Mesendoderm (in vitro differentiated cells): Measurements from ENCODE around the gene MYO18B.

Source experiments
- DNase-seq: peaks from one replicate; pipeline ENCODE4 v3.0.0; 2013
- H2AK5ac ChIP-seq: 2 replicates; pipeline ENCODE4 v1.6.1; 2013; ENCODE audit warnings: low read length, inconsistent platforms
- H2BK120ac ChIP-seq: 2 replicates; pipeline ENCODE4 v1.6.1; 2013; ENCODE audit warnings: low read depth, mild to moderate bottlenecking, low read length, moderate library complexity, mixed read lengths
- H2BK15ac ChIP-seq: replicated peaks from 2 replicates; pipeline ENCODE4 v1.6.1; 2013; ENCODE audit warnings: low read depth, mild to moderate bottlenecking, moderate library complexity
- H2BK5ac ChIP-seq: 2 replicates; pipeline ENCODE4 v1.6.1; 2013; ENCODE audit warnings: low read length, inconsistent platforms
- H3K18ac ChIP-seq: 2 replicates; pipeline ENCODE4 v1.6.1; 2013; ENCODE audit warnings: mild to moderate bottlenecking, low read length, mixed read lengths
- H3K23ac ChIP-seq: one replicate; pipeline ENCODE4 v1.6.1; 2013; ENCODE audit warnings: low read length
- H3K27ac ChIP-seq: 2 replicates; pipeline ENCODE4 v1.5.1; 2013; ENCODE audit warnings: low read depth, mild to moderate bottlenecking, inconsistent platforms, low read length, moderate library complexity
- H3K27me3 ChIP-seq: 2 replicates; pipeline ENCODE4 v1.6.1; 2013; ENCODE audit warnings: low read length, control low read depth, mild to moderate bottlenecking, inconsistent platforms; ENCODE audit not compliant: insufficient read depth, poor library complexity
- H3K36me3 ChIP-seq: 2 replicates; pipeline ENCODE4 v1.6.1; 2013; ENCODE audit warnings: low read length, inconsistent platforms; ENCODE audit not compliant: control insufficient read depth, insufficient read depth
- H3K4ac ChIP-seq: one replicate; pipeline ENCODE4 v1.6.1; 2013; ENCODE audit warnings: low read depth, mild to moderate bottlenecking, low read length, moderate library complexity
- H3K4me1 ChIP-seq: 2 replicates; pipeline ENCODE4 v1.6.1; 2013; ENCODE audit warnings: low read depth, low read length, inconsistent platforms; ENCODE audit not compliant: control insufficient read depth
- H3K4me2 ChIP-seq: 2 replicates; pipeline ENCODE4 v1.6.1; 2013; ENCODE audit warnings: low read length
- H3K4me3 ChIP-seq: 2 replicates; pipeline ENCODE4 v1.5.1; 2013; ENCODE audit warnings: mild to moderate bottlenecking, low read length
- H3K56ac ChIP-seq: one replicate; pipeline ENCODE4 v1.6.1; 2013; ENCODE audit warnings: low read length
- H3K79me1 ChIP-seq: 2 replicates; pipeline ENCODE4 v1.6.1; 2013; ENCODE audit warnings: low read length, inconsistent platforms
- H3K79me2 ChIP-seq: 2 replicates; pipeline ENCODE4 v1.6.1; 2013; ENCODE audit warnings: mild to moderate bottlenecking, low read length; ENCODE audit not compliant: control insufficient read depth, insufficient read depth
- H3K9ac ChIP-seq: 2 replicates; pipeline ENCODE4 v1.6.1; 2013; ENCODE audit warnings: low read length, inconsistent platforms
- H4K5ac ChIP-seq: one replicate; pipeline ENCODE4 v1.6.1; 2013; ENCODE audit warnings: low read length
- H4K8ac ChIP-seq: one replicate; pipeline ENCODE4 v1.6.1; 2013; ENCODE audit warnings: low read depth, mild to moderate bottlenecking, control low read depth, low read length, moderate library complexity
- WGBS: extraction: QIAGEN DNeasy Blood & Tissue Kit; methylation state at CpG from one replicate; pipeline ENCODE4 v1.1.7; 2013; ENCODE audit warnings: low lambda C conversion rate, missing lambda C conversion rate; ENCODE audit not compliant: insufficient coverage; ENCODE audit errors: extremely low coverage; 5-methylcytosine and 5-hydroxymethylcytosine counted together

Gene MYO18B

DNA sequence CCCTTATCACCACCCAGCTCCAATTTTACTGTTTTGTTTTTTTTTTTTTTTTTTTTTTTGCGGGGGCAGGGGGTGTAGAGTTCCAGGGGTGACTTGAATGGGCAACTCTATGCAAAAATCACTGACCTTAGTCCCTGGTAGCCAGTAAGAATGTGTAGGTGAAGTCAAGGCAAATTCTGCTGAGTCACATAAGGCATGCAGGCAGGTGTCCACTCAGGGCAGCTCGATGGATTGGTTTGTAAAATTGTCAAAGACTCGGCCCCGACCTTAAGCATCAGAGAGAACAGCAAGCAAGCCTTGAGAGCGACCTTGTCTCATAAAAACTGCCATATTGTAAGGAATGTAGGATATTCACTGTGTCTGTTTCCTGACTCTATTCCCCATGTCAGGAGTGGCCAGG, 275.9 kb downstream of the MYO18B start:
- Histone ChIP-seq H3K4me1 (no peaks in the 10 kb centered on the region), H4K5ac (no peak overlapping the region), H3K9ac (no peak overlapping the region), H3K4me2 (no peak overlapping the region), H3K23ac (no peak overlapping the region), H2BK5ac (no peak overlapping the region), H2AK5ac (peak overlapping the region; percentile 22), H3K36me3 (no peaks in the 10 kb centered on the region), H3K56ac (peak overlapping the region; percentile 34), H3K79me1 (no peaks in the 10 kb centered on the region), H3K4ac (no peak overlapping the region), H2BK15ac (no peak overlapping the region), H3K27me3 (no peaks in the 10 kb centered on the region), H4K8ac (no peak overlapping the region), H3K27ac (no peak overlapping the region), H3K18ac (no peak overlapping the region), H3K79me2 (no peaks in the 10 kb centered on the region), H2BK120ac (no peak overlapping the region), H3K4me3 (no peak overlapping the region)
- no CpG with 5 or more reads among the region's 5 CpGs for WGBS
- DNase-seq: no peak

GRCh38 chr22:26019596-26019995, 277.6 kb downstream of the MYO18B start:
- no peak overlapping the region for H2AK5ac ChIP-seq
- no peaks in the 10 kb centered on the region for H3K79me2 ChIP-seq
- H3K79me1 ChIP-seq: no peaks in the 10 kb centered on the region
- no peak overlapping the region for H3K56ac ChIP-seq
- no peak for DNase-seq
- no peak overlapping the region for H3K9ac ChIP-seq
- no peak overlapping the region for H3K23ac ChIP-seq
- H4K5ac ChIP-seq: no peak overlapping the region
- no peaks in the 10 kb centered on the region for H3K27me3 ChIP-seq
- no peaks in the 10 kb centered on the region for H3K36me3 ChIP-seq
- H3K4ac ChIP-seq: no peak overlapping the region
- no peak overlapping the region for H3K4me2 ChIP-seq
- H2BK15ac ChIP-seq: no peak overlapping the region
- no peak overlapping the region for H3K27ac ChIP-seq
- no CpG with 5 or more reads among the region's 5 CpGs for WGBS
- H2BK120ac ChIP-seq: no peak overlapping the region
- H2BK5ac ChIP-seq: no peak overlapping the region
- no peak overlapping the region for H3K18ac ChIP-seq
- H3K4me3 ChIP-seq: no peak overlapping the region
- no peaks in the 10 kb centered on the region for H3K4me1 ChIP-seq
- no peak overlapping the region for H4K8ac ChIP-seq

DNA sequence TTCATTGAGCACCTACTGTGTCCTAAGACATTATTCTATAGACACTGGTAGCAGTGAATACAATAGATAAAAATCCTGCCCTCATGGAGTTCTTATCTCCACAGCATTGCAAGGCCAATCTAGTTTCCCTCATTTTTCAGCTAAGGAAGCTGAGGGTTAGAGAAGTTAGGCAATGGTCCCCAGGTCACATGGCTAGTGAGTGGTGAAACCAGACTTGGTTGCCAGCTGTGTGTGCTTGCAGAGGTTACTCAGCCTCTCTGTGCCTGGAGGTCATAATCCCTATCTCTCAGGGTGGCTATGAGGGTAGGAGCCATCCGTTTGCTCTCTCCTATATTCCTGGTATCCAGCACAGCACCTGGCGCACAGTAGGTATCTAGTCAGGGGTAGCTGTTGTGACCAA, 279.5 kb downstream of the MYO18B start:
- Histone ChIP-seq H2BK15ac (no peak overlapping the region), H3K27me3 (no peaks in the 10 kb centered on the region), H3K36me3 (no peaks in the 10 kb centered on the region), H3K23ac (no peak overlapping the region), H3K4ac (no peak overlapping the region), H2BK5ac (no peak overlapping the region), H2AK5ac (no peak overlapping the region), H3K9ac (no peak overlapping the region), H3K79me1 (no peaks in the 10 kb centered on the region), H3K56ac (no peak overlapping the region), H4K8ac (no peak overlapping the region), H3K4me3 (no peak overlapping the region), H3K4me1 (no peaks in the 10 kb centered on the region), H3K79me2 (no peaks in the 10 kb centered on the region), H3K18ac (no peak overlapping the region), H3K27ac (no peak overlapping the region), H2BK120ac (no peak overlapping the region), H3K4me2 (no peak overlapping the region), H4K5ac (no peak overlapping the region)
- no CpG with 5 or more reads among the region's 2 CpGs for WGBS
- no peak for DNase-seq

DNA sequence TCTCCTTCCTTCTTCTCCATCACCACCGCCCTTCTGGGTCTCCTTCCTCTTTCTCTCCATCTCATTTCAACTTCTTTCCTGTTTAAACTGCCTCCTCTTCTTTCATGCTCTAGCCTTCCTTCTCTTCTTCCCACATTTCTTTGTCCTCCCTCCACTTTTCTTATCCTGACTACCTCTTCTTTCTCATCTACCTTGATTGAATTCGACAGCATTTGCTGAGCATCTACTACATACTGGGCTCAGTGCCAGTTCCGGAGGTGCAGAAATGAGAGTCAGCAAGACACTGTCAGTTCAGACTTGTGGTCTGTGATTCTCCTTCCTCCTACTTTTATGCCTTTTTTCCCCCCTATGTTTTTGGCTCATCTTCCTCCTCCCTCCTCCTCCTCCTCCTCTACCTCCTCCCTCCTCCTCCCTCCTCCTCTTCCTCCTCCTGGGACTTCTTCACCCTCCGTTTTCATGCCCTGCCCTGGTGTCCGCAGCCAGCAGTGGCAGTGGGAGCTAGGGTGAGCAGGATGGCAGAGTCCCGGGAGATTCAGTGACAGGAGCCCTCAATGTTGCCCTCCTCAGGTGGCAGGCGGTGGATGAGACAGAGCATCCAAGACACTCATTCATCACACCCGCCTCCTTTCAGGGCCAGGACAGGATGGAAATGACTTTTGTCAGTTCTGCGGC, 281.3 kb downstream of the MYO18B start:
- Histone ChIP-seq H3K79me2 (no peaks in the 10 kb centered on the region), H3K9ac (no peak overlapping the region), H3K4me1 (no peaks in the 10 kb centered on the region), H3K4ac (no peak overlapping the region), H3K4me2 (no peak overlapping the region), H3K56ac (no peak overlapping the region), H2BK15ac (no peak overlapping the region), H2AK5ac (no peak overlapping the region), H3K27me3 (no peaks in the 10 kb centered on the region), H3K4me3 (no peak overlapping the region), H2BK120ac (no peak overlapping the region), H3K36me3 (no peaks in the 10 kb centered on the region), H3K27ac (no peak overlapping the region), H4K5ac (no peak overlapping the region), H3K18ac (no peak overlapping the region), H2BK5ac (no peak overlapping the region), H4K8ac (no peak overlapping the region), H3K23ac (no peak overlapping the region), H3K79me1 (no peaks in the 10 kb centered on the region)
- no CpG with 5 or more reads among the region's 9 CpGs for WGBS
- peak; percentile 13 for DNase-seq

GRCh38 chr22:26025626-26026025, 283.6 kb downstream of the MYO18B start:
- H4K5ac ChIP-seq: no peak overlapping the region
- no peak overlapping the region for H3K4me3 ChIP-seq
- no peak overlapping the region for H2AK5ac ChIP-seq
- no peak overlapping the region for H3K56ac ChIP-seq
- no peak overlapping the region for H4K8ac ChIP-seq
- no peak overlapping the region for H2BK15ac ChIP-seq
- H3K79me2 ChIP-seq: no peaks in the 10 kb centered on the region
- no peak overlapping the region for H3K4me2 ChIP-seq
- H3K9ac ChIP-seq: no peak overlapping the region
- H3K79me1 ChIP-seq: no peaks in the 10 kb centered on the region
- no peak overlapping the region for H2BK5ac ChIP-seq
- no peaks in the 10 kb centered on the region for H3K36me3 ChIP-seq
- WGBS: no CpG with 5 or more reads among the region's 6 CpGs
- H3K27ac ChIP-seq: no peak overlapping the region
- no peak for DNase-seq
- no peak overlapping the region for H3K23ac ChIP-seq
- H3K27me3 ChIP-seq: no peaks in the 10 kb centered on the region
- no peak overlapping the region for H3K4ac ChIP-seq
- no peak overlapping the region for H3K18ac ChIP-seq
- H3K4me1 ChIP-seq: no peaks in the 10 kb centered on the region
- H2BK120ac ChIP-seq: no peak overlapping the region

DNA sequence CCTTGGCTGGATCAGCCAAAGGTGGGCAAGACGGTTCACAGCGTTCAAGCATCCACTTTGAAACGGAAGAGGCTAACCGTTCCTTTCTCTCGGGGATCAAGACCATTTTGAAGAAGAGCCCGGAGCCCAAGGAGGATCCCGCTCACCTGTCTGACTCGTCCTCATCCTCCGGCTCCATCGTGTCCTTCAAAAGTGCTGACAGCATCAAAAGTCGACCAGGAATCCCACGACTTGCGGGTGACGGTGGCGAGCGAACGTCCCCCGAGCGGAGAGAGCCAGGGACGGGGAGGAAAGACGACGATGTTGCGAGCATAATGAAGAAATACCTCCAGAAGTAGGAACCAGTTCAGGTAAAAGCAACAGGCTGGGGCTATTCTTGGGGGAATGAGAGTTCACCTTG, 285.4 kb downstream of the MYO18B start:
- Histone ChIP-seq H3K27ac (no peak overlapping the region), H2AK5ac (no peak overlapping the region), H3K36me3 (no peaks in the 10 kb centered on the region), H3K4me1 (no peaks in the 10 kb centered on the region), H3K4me2 (no peak overlapping the region), H3K4ac (no peak overlapping the region), H3K79me1 (no peaks in the 10 kb centered on the region), H3K56ac (no peak overlapping the region), H3K18ac (no peak overlapping the region), H2BK15ac (no peak overlapping the region), H2BK120ac (no peak overlapping the region), H3K79me2 (no peaks in the 10 kb centered on the region), H3K23ac (no peak overlapping the region), H3K27me3 (no peaks in the 10 kb centered on the region), H4K5ac (no peak overlapping the region), H3K4me3 (no peak overlapping the region), H4K8ac (no peak overlapping the region), H3K9ac (no peak overlapping the region), H2BK5ac (no peak overlapping the region)
- DNase-seq: no peak
- no CpG with 5 or more reads among the region's 23 CpGs for WGBS
